Stimulated activated naive CD4-positive, alpha-beta T cell (primary cell): Measurements from ENCODE around the gene LRP1.

ENCODE experiments used
- DNase-seq, 6 experiments: peaks; one replicate each; lab custom pipeline; 2025; lab: John Stamatoyannopoulos, UW

The LRP1 gene

GRCh38 chr12:57156701-57157403 is 28.6 kb downstream of the LRP1 start:
- no peak for DNase-seq

DNA sequence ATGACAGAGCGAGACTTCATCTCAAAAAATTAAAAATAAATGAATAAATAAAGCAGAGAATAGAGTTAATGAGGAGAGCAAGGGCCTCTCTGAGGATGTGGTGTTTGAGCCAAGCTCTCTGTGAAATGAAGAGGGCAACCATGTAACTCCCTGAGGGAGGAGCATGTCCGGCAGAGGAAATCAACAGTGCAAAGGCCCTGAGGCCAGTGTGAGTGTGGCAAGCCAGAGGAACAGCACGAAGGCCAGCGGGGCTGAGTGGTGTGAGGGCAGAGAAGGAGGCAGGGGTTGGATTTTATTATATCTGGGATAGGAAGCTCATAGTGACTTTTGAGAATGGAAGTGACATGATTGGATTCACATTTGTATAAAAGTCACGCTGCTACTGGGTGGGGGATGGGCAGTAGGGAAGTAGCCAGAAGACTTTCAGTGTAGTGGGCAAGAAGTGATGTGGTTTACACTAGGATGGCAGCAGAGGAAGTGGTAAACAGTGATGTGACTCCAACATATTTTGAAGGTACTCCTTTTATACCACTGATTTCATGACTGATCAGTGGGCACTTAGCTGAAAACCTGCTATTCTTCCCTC is 29.4 kb downstream of the LRP1 start:
- DNase-seq, result no peak

GRCh38 chr12:57158186-57158585 is 29.9 kb downstream of the LRP1 start:
- DNase-seq, result no peak

DNA sequence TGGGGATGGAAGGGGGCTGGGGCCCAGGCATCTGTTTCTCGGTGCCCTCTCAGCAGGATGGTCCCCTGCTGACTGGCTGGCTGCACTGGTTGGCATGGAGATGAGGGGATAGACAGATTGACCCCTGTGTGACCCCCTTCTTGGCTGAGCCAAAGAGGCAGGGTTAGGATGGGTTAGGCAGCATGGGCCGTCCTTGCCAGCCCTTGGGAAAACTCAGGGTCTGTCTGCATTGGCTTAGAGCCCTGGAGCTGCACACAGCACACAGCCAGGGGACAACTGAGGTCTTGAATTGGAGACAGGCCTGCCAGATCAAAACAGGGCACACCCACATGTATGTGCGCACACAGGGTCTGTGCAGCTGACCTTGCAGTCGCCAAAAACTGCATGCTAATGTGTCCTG is 30.4 kb downstream of the LRP1 start:
- DNase-seq, result no peak

DNA sequence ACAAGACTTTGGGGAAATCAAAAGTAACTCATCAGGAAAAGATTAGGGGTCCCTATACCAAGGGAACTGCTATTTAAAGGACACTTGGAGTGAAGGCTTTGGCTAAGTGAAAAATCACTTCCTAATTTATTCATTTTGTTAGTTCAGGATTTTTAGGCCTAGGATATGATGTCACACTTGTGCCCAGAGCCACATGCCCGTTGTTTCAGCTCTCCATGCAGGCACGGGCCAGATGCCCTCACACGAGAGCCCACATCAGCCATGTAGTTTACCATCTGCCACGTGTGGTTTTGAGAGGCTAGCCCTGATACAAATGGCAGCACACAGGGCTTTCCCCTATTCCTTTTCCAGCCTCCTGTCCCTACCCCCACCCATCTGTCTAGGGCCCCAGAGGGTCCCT is 31.0 kb downstream of the LRP1 start:
- no peak for DNase-seq

- DNase-seq, result no peak
Measured at GRCh38 chr12:57160040-57160439, 31.8 kb downstream of the LRP1 start.

DNA sequence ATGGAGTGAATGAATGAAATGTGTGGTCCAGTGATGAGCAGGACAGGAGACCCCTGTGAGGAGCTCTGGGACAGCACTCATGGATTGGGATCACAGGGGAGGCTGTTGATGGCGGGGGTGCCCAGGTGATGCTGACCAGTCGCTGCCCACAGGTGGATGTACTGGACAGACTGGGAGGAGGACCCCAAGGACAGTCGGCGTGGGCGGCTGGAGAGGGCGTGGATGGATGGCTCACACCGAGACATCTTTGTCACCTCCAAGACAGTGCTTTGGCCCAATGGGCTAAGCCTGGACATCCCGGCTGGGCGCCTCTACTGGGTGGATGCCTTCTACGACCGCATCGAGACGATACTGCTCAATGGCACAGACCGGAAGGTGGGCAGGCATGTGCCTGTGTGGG is 32.5 kb downstream of the LRP1 start:
- no peak for DNase-seq

DNA sequence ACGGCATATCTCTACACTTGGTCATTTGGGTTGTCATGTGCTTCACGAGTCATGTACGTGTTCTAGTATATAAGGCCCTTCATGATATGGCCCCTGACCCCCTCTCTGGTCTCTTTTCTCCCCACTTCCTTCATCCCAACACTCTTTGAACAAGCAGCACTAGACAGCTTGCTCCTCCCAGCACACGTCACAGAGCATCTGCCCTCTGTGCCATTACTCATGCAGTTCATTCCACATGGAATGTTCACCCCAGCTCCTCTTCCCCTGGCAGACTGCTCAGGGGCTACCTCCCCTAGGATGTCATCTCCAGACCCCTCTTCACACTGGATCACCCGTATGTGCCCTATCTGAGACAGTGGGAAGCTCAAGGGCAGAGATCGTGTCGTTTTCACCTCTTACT is 33.2 kb downstream of the LRP1 start:
- DNase-seq, result no peak

GRCh38 chr12:57162553-57163125 is 34.4 kb downstream of the LRP1 start:
- DNase-seq, result no peak

DNA sequence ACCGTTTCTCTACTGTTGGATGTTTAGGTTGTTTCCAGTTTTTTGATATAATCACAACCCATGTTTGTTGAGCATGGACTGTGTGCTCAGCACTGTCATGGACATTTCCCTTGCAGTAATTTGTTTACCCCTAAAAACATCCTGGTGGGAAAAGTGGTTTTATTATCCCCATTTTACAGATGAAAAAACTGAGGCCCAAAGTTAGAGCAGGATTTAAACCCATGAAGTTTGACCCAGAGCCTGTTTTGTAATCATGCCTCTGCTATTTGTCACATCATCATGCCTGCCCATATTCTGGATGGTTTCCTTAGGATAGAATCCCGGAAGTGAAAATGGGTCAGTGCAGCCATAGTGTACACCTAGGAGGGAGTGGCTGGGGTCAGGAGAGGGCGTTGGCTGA is 36.2 kb downstream of the LRP1 start:
- DNase-seq, result no peak

DNA sequence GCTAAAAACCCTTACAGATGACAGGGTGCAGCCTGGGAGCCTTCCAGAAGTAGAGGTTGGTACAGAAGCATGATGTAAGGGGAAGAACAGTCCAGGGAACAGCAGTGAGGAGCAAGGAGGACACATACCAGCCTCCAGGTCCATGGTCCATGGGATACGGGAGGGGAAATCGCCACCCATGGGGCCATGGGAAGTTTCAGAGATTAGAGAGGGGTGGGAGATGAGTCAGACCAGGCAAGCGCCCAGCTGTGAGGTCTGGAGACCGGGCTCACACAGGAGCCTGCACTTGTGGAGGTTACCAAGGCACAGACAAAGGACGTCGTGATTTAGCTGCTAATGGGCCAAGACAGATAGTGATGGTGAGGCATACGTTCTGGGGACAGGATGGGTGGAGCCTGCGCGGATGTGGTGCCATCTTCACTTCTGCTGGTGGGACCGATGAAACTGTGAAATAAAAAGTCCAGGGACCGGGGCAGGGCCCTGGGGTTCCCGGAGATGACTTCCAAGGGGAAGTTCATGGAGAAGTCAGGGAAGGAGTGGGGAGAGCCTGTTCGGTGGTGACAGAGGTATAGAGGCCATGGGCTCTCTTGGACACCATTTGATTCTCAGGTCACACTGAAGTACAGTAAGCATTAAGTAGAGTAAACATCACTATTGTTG is 36.8 kb downstream of the LRP1 start:
- DNase-seq, result no peak

- no peak for DNase-seq
Measured at GRCh38 chr12:57165741-57166140, 37.5 kb downstream of the LRP1 start.

DNA sequence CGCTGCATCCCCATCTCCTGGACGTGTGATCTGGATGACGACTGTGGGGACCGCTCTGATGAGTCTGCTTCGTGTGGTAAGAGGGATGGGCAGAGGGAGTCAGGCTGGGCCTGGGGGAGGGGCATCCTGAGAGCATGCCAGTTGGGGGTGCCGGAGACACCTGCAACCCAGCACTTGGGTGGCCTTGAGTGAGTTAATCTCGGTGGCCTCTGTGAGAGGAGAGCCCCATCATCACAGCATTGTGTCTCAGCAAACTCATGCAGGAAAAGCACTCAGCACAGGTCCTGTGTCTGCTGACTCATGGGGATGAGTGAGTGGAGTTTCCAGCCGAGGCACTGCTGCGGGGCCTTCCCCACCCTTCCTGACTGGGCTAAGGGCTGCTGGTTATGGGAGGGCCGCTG is 38.7 kb downstream of the LRP1 start:
- no peak for DNase-seq

- no peak for DNase-seq
Measured at GRCh38 chr12:57168058-57168457, 39.8 kb downstream of the LRP1 start.

- no peak for DNase-seq
Measured at GRCh38 chr12:57169046-57169795, 40.9 kb downstream of the LRP1 start.

DNA sequence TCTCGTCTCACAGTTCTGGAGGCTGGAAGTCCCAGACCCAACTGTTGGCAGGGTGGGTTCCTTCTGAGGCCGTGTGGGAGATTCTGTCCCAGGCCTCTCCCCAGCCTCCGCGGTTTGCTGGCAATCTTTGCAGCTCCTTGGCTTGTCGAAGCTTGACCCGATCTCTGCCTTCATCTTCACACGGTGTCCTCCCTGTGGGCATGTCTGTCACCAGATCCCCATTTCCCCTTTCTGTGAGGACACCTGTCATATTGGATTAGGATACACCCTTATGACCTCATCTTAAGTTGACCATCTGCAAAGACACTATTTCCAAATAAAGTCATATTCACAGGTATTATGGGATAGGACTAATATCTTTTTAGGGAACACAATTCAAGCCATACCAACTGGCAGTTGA is 41.7 kb downstream of the LRP1 start:
- no peak for DNase-seq

GRCh38 chr12:57170408-57170807 is 42.1 kb downstream of the LRP1 start:
- DNase-seq, result no peak

- DNase-seq, result no peak
Measured at GRCh38 chr12:57170927-57171326, 42.6 kb downstream of the LRP1 start.

- DNase-seq, result no peak
Measured at GRCh38 chr12:57171668-57172067, 43.4 kb downstream of the LRP1 start.

GRCh38 chr12:57173089-57173488 is 44.8 kb downstream of the LRP1 start:
- peak in 1 of 6 experiments; percentile 4 for DNase-seq

GRCh38 chr12:57173683-57174082 is 45.4 kb downstream of the LRP1 start:
- no peak for DNase-seq

GRCh38 chr12:57175428-57176138 is 47.3 kb downstream of the LRP1 start:
- DNase-seq, result peak in 4 of 6 experiments; percentile 4 to 16 (median 10)
